IMR-90 (cell line): Measurements from ENCODE around the gene ZFP36L2. TPM values are rescaled to one million over a fixed set of nuclear protein-coding genes. Genes with fewer than 3 reads are reported as not detected.

Experiments used
- ATAC-seq: fragments of 200-7000 bp; cut with Tn5 transposase; 2 replicates; pipeline ENCODE4 v1.9.1; 2020; ENCODE audit warnings: low read depth, mild to moderate bottlenecking, moderate library complexity
- BruUV-seq: library from RNA; stranded (reverse); fragments of 400-500 nt; replicated peaks from 2 replicates; lab custom pipeline; 2021; lab: Mats Ljungman, UMichigan
- CTCF ChIA-PET: fragments of 300-600 bp; formaldehyde crosslinking; extraction: SDS; loops from one replicate; lab custom pipeline; 2021; ENCODE audit warnings: antibody characterized with exemption; lab: Yijun Ruan, JAX
- POLR2A ChIA-PET: fragments of 300-600 bp; sonication (Branson Sonifier 250); formaldehyde crosslinking; loops from one replicate; lab custom pipeline; 2022; ENCODE audit warnings: antibody characterized with exemption; ENCODE audit not compliant: unreplicated experiment; lab: Charles Lee
- DNase-seq: peaks from one replicate; pipeline ENCODE4 v3.0.0; 2013
- H2AFZ ChIP-seq: replicated peaks from 2 replicates; pipeline ENCODE3; 2013; ENCODE audit warnings: low read length, mild to moderate bottlenecking; ENCODE audit not compliant: poor library complexity
- H2AK5ac ChIP-seq: 2 replicates; pipeline ENCODE4 v1.6.1; 2013; ENCODE audit warnings: low read depth, low read length, inconsistent platforms
- H2AK9ac ChIP-seq: replicated peaks from 2 replicates; pipeline ENCODE3; 2013; ENCODE audit warnings: mild to moderate bottlenecking, low read depth, low read length, moderate library complexity; ENCODE audit not compliant: poor library complexity
- H2BK120ac ChIP-seq: 2 replicates; pipeline ENCODE4 v1.6.1; 2013; ENCODE audit warnings: low read depth, low read length, inconsistent platforms
- H2BK15ac ChIP-seq: 3 replicates; pipeline ENCODE4 v1.6.1; 2013; ENCODE audit warnings: low read depth, low read length, inconsistent platforms
- H2BK20ac ChIP-seq: 2 replicates; pipeline ENCODE4 v1.6.1; 2013; ENCODE audit warnings: low read depth, mild to moderate bottlenecking, inconsistent platforms, low read length, moderate library complexity
- H2BK5ac ChIP-seq: 2 replicates; pipeline ENCODE4 v1.6.1; 2013; ENCODE audit warnings: mild to moderate bottlenecking, low read depth, low read length, inconsistent platforms; ENCODE audit not compliant: poor library complexity, severe bottlenecking
- H3K14ac ChIP-seq: replicated peaks from 2 replicates; pipeline ENCODE4 v1.6.1; 2013; ENCODE audit warnings: low read depth, low read length, inconsistent platforms
- H3K18ac ChIP-seq: 2 replicates; pipeline ENCODE4 v1.6.1; 2013; ENCODE audit warnings: low read depth, low read length, control low read depth
- H3K23ac ChIP-seq: 2 replicates; pipeline ENCODE4 v1.6.1; 2013; ENCODE audit warnings: low read depth, low read length, inconsistent platforms
- H3K27ac ChIP-seq: 2 replicates; pipeline ENCODE4 v1.5.1; 2013; ENCODE audit warnings: mild to moderate bottlenecking, control low read depth, low read length; ENCODE audit not compliant: insufficient read depth
- H3K27me3 ChIP-seq: 2 replicates; pipeline ENCODE4 v1.6.1; 2013; ENCODE audit warnings: low read length; ENCODE audit not compliant: control insufficient read depth, insufficient read depth
- H3K36me3 ChIP-seq: 2 replicates; pipeline ENCODE4 v1.6.1; 2013; ENCODE audit warnings: low read length, mixed read lengths; ENCODE audit not compliant: control insufficient read depth, insufficient read depth
- H3K4ac ChIP-seq: 2 replicates; pipeline ENCODE4 v1.6.1; 2013; ENCODE audit warnings: low read depth, low read length, inconsistent platforms
- H3K4me1 ChIP-seq: 2 replicates; pipeline ENCODE4 v1.6.1; 2013; ENCODE audit warnings: low read length, mixed read lengths; ENCODE audit not compliant: control insufficient read depth, insufficient read depth
- H3K4me2 ChIP-seq: 2 replicates; pipeline ENCODE4 v1.6.1; 2013; ENCODE audit warnings: low read depth, mild to moderate bottlenecking, control low read depth, low read length, moderate library complexity
- H3K4me3 ChIP-seq: 2 replicates; pipeline ENCODE4 v1.5.1; 2013; ENCODE audit warnings: low read depth, mild to moderate bottlenecking, control low read depth, low read length, moderate library complexity; ENCODE audit not compliant: insufficient read depth
- H3K56ac ChIP-seq: 2 replicates; pipeline ENCODE4 v1.6.1; 2013; ENCODE audit warnings: low read length, inconsistent platforms; ENCODE audit not compliant: insufficient read depth; ENCODE audit errors: extremely low read depth
- H3K79me1 ChIP-seq, 2 experiments: 2 replicates each; pipeline ENCODE4 v1.6.1; 2013; ENCODE audit warnings: low read length in 2 of 2, inconsistent platforms in 1 of 2, low read depth in 1 of 2
- H3K9ac ChIP-seq: 2 replicates; pipeline ENCODE4 v1.6.1; 2013; ENCODE audit warnings: low read depth, low read length, control low read depth
- H3K9me1 ChIP-seq: 2 replicates; pipeline ENCODE4 v1.6.1; 2013; ENCODE audit warnings: low read length, inconsistent platforms; ENCODE audit not compliant: insufficient read depth
- H3K9me3 ChIP-seq: 2 replicates; pipeline ENCODE4 v1.6.1; 2013; ENCODE audit warnings: low read length; ENCODE audit not compliant: control insufficient read depth, insufficient read depth
- H4K20me1 ChIP-seq: 2 replicates; pipeline ENCODE4 v1.6.1; 2013; ENCODE audit warnings: low read length, inconsistent platforms; ENCODE audit not compliant: insufficient read depth
- H4K5ac ChIP-seq: 2 replicates; pipeline ENCODE4 v1.6.1; 2013; ENCODE audit warnings: mild to moderate bottlenecking, low read depth, low read length, control low read depth
- H4K8ac ChIP-seq, 2 experiments: 2 replicates each; pipeline ENCODE4 v1.6.1; 2013; ENCODE audit warnings: low read depth in 2 of 2, low read length in 2 of 2, control low read depth in 1 of 2, inconsistent platforms in 1 of 2
- H4K91ac ChIP-seq: 2 replicates; pipeline ENCODE4 v1.6.1; 2013; ENCODE audit warnings: low read depth, low read length, inconsistent platforms; ENCODE audit not compliant: insufficient read depth
- BHLHE40 ChIP-seq: fragments of 150-350 bp; IDR thresholded peaks from 2 replicates; pipeline ENCODE4 v1.6.1; 2016; ENCODE audit warnings: mild to moderate bottlenecking, low read depth, low read length
- CHD1 ChIP-seq: IDR thresholded peaks from 2 replicates; pipeline ENCODE4 v1.6.1; 2012; ENCODE audit warnings: low read depth, low read length, improper control_type of control experiment
- MAFK ChIP-seq: IDR thresholded peaks from 2 replicates; pipeline ENCODE4 v1.6.1; 2012; ENCODE audit warnings: low read depth, low read length, improper control_type of control experiment
- MAZ ChIP-seq: IDR thresholded peaks from 2 replicates; pipeline ENCODE4 v1.6.1; 2012; ENCODE audit warnings: low read depth, mild to moderate bottlenecking, low read length, improper control_type of control experiment, moderate library complexity, borderline replicate concordance
- MXI1 ChIP-seq: IDR thresholded peaks from 2 replicates; pipeline ENCODE4 v1.6.1; 2012; ENCODE audit warnings: low read depth, mild to moderate bottlenecking, low read length, moderate library complexity, borderline replicate concordance
- NFE2L2 ChIP-seq: fragments of 150-350 bp; IDR thresholded peaks from 2 replicates; pipeline ENCODE4 v1.6.1; 2016; ENCODE audit warnings: low read depth, mild to moderate bottlenecking, low read length
- POLR2A ChIP-seq: IDR thresholded peaks from 2 replicates; pipeline ENCODE4 v1.6.1; 2012; ENCODE audit warnings: mild to moderate bottlenecking, low read depth, low read length
- RAD21 ChIP-seq: IDR thresholded peaks from 2 replicates; pipeline ENCODE4 v1.6.1; 2012; ENCODE audit warnings: low read length, improper control_type of control experiment
- RCOR1 ChIP-seq: IDR thresholded peaks from 2 replicates; pipeline ENCODE4 v1.6.1; 2012; ENCODE audit warnings: mild to moderate bottlenecking, low read length, improper control_type of control experiment; ENCODE audit not compliant: insufficient replicate concordance
- RFX5 ChIP-seq: IDR thresholded peaks from 2 replicates; pipeline ENCODE4 v1.8.0; 2012; ENCODE audit warnings: low read depth, mild to moderate bottlenecking, low read length, moderate library complexity
- WGBS, 2 experiments: methylation state at CpG; one replicate each; pipeline versions ENCODE4 v1.1.5 to v1.1.7; 2013; ENCODE audit warnings: missing lambda C conversion rate in 2 of 2; ENCODE audit not compliant: insufficient read length in 1 of 2; ENCODE audit errors: extremely low coverage in 2 of 2; 5-methylcytosine and 5-hydroxymethylcytosine counted together
- dilution Hi-C: fragments of 300-500 bp; cut with HindIII; formaldehyde crosslinking; loops from one replicate; pipeline ENCODE4 v1.14.3; 2018; ENCODE audit warnings: low sequenced_read_pairs; ENCODE audit not compliant: unreplicated experiment
- in situ Hi-C: fragments of 300-500 bp; cut with MboI; formaldehyde crosslinking; loops from 3 replicates; pipeline ENCODE4 v1.14.3; 2019; ENCODE audit warnings: low sequenced_read_pairs, inconsistent platforms, mixed read lengths
- intact Hi-C: fragments of 100-400 bp; cut with micrococcal nuclease; formaldehyde crosslinking; loops from 2 replicates; pipeline ENCODE4 v1.10.0; 2022
- polyA plus RNA-seq, 3 experiments: library from polyadenylated mRNA; depleted of rRNA; stranded (reverse); fragments of >200 nt; gene quantifications; 2 replicates each; pipeline ENCODE4 v1.2.3, GENCODE V29; 2012; ENCODE audit warnings: low replicate concordance in 1 of 3
- total RNA-seq: library from RNA; depleted of rRNA; stranded (reverse); fragments of >200 nt; gene quantifications from 2 replicates; pipeline ENCODE4 v1.2.3, GENCODE V29; 2012
- TF ChIP-seq, protein P1 (sequence below): conservative IDR thresholded peaks from 2 replicates; pipeline ENCODE4 v1.5.1; 2012; ENCODE audit warnings: mild to moderate bottlenecking, low read depth, low read length, improper control_type of control experiment
- TF ChIP-seq, protein P2 (sequence below): fragments of 150-350 bp; IDR thresholded peaks from 2 replicates; pipeline ENCODE4 v1.6.1; 2016; ENCODE audit warnings: low read depth, mild to moderate bottlenecking, low read length, moderate library complexity, borderline replicate concordance
- TF ChIP-seq, protein P3 (sequence below): fragments of 150-350 bp; IDR thresholded peaks from 2 replicates; pipeline ENCODE4 v1.6.1; 2017; ENCODE audit warnings: mild to moderate bottlenecking, antibody characterized with exemption, low read length, low read depth

ZFP36L2 gene
- total and polyA plus RNA-seq, 2 of the 4 experiments (the other 2 are of a cell fraction) = 1.8 to 20.1 TPM

DNA sequence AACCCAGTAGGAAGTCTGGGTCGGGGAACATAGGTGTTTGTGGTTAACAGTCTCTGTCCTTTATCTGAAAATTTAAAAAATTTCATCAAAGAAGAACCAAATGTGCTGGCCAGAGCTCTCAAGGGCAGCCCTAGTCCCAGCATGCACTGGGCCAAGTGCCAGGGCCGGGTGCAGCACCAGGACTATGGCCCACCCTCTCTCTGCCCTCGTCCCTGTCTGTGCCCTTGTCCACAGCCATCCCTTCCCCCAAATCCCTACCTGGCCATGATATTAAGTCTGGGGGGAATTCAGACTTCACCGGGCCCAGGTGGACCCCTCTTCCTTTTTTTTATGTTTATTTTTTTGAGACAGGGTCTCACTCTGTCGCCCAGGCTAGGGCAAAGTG lies 14.4 kb upstream of the ZFP36L2 start:
- Histone ChIP-seq H3K18ac (no peak overlapping the region), H2BK120ac (no peak overlapping the region), H4K20me1 (no peaks in the 10 kb centered on the region; the same call in 1 of the 2 replicates), H3K9me1 (no peaks in the 10 kb centered on the region), H2AK9ac (no peak overlapping the region), H3K4ac (no peak overlapping the region), H4K5ac (no peak overlapping the region), H3K14ac (no peak overlapping the region), H3K36me3 (no peaks in the 10 kb centered on the region), H2AK5ac (no peak overlapping the region), H4K8ac (no peak overlapping the region), H3K56ac (no peak overlapping the region), H3K4me3 (no peak overlapping the region), H3K9ac (no peak overlapping the region), H3K79me1 (no peaks in the 10 kb centered on the region), H3K27ac (no peak overlapping the region), H4K91ac (no peak overlapping the region), H3K27me3 (no peaks in the 10 kb centered on the region), H3K4me1 (no peaks in the 10 kb centered on the region), H2AFZ (no peak overlapping the region), H2BK15ac (no peak overlapping the region), H2BK5ac (no peak overlapping the region), H3K4me2 (no peak overlapping the region), H3K9me3 (no peaks in the 10 kb centered on the region), H3K23ac (no peak overlapping the region), H2BK20ac (no peak overlapping the region)
- in situ Hi-C loops = no loop called here
- ChIA-PET CTCF (interaction anchor here (0.6 to 1.4 kb wide), 2 partner anchors 12 to 288 kb away, joined by 4 to 5 read pairs; no protein-coding TSS in a partner anchor), POLR2A (no interaction called here)
- ATAC-seq (no peak), DNase-seq (no peak)
- dilution Hi-C loops = no loop called here
- no TSS peak for BruUV-seq
- no CpG with 5 or more reads among the region's 5 CpGs for WGBS, 2 experiments
- intact Hi-C loops = no loop called here
- TF ChIP-seq BHLHE40 (no peak), RAD21 (no peak), MXI1 (no peak), POLR2A (no peak), NFE2L2 (no peak), MAFK (no peak), MAZ (no peak), RFX5 (no peak), CHD1 (no peak), RCOR1 (no peak)
- TF ChIP-seq, protein P1, sequence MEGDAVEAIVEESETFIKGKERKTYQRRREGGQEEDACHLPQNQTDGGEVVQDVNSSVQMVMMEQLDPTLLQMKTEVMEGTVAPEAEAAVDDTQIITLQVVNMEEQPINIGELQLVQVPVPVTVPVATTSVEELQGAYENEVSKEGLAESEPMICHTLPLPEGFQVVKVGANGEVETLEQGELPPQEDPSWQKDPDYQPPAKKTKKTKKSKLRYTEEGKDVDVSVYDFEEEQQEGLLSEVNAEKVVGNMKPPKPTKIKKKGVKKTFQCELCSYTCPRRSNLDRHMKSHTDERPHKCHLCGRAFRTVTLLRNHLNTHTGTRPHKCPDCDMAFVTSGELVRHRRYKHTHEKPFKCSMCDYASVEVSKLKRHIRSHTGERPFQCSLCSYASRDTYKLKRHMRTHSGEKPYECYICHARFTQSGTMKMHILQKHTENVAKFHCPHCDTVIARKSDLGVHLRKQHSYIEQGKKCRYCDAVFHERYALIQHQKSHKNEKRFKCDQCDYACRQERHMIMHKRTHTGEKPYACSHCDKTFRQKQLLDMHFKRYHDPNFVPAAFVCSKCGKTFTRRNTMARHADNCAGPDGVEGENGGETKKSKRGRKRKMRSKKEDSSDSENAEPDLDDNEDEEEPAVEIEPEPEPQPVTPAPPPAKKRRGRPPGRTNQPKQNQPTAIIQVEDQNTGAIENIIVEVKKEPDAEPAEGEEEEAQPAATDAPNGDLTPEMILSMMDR = no peak
- TF ChIP-seq, protein P2, sequence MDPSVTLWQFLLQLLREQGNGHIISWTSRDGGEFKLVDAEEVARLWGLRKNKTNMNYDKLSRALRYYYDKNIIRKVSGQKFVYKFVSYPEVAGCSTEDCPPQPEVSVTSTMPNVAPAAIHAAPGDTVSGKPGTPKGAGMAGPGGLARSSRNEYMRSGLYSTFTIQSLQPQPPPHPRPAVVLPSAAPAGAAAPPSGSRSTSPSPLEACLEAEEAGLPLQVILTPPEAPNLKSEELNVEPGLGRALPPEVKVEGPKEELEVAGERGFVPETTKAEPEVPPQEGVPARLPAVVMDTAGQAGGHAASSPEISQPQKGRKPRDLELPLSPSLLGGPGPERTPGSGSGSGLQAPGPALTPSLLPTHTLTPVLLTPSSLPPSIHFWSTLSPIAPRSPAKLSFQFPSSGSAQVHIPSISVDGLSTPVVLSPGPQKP = no peak
- TF ChIP-seq, protein P3, sequence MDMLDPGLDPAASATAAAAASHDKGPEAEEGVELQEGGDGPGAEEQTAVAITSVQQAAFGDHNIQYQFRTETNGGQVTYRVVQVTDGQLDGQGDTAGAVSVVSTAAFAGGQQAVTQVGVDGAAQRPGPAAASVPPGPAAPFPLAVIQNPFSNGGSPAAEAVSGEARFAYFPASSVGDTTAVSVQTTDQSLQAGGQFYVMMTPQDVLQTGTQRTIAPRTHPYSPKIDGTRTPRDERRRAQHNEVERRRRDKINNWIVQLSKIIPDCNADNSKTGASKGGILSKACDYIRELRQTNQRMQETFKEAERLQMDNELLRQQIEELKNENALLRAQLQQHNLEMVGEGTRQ = no peak
